Astrocyte of the spinal cord (primary cell): Measurements from ENCODE around the gene CITED2.
A peak's percentile ranks its signal among the peaks of the same experiment; 100 is the strongest.

Source experiments
- DNase-seq: peaks from one replicate; pipeline ENCODE4 v3.0.0; 2011; ENCODE audit warnings: low read depth, low spot score
- H3K4me3 ChIP-seq: 2 replicates; pipeline ENCODE4 v1.5.1; 2011; ENCODE audit warnings: low read depth, mild to moderate bottlenecking, low read length, moderate library complexity
- CTCF ChIP-seq: IDR thresholded peaks from 2 replicates; pipeline ENCODE4 v1.5.1; 2012; ENCODE audit warnings: low read depth, mild to moderate bottlenecking, low read length, inconsistent platforms
- in situ Hi-C: cut with HindIII; loops from 2 replicates; pipeline ENCODE4 v1.10.0; 2017; ENCODE audit warnings: low sequenced_read_pairs

CITED2 gene

GRCh38 chr6:139327038-139327437 is 47.4 kb downstream of the CITED2 start:
- in situ Hi-C loops, result no loop called here
- TF ChIP-seq CTCF, result no peak
- no peak for DNase-seq
- H3K4me3 ChIP-seq, result no peak overlapping the region

- in situ Hi-C loops, result no loop called here
- no peak for TF ChIP-seq CTCF
- DNase-seq, result no peak
- H3K4me3 ChIP-seq, result no peak overlapping the region
Observed at GRCh38 chr6:139325686-139326085, 48.8 kb downstream of the CITED2 start.

- no peak for TF ChIP-seq CTCF
- no peak for DNase-seq
- in situ Hi-C loops, result no loop called here
- no peak overlapping the region for H3K4me3 ChIP-seq
Observed at GRCh38 chr6:139325125-139325524, 49.3 kb downstream of the CITED2 start.

GRCh38 chr6:139324301-139324555 is 50.2 kb downstream of the CITED2 start:
- TF ChIP-seq CTCF, result no peak
- DNase-seq, result no peak
- H3K4me3 ChIP-seq, result no peak overlapping the region
- in situ Hi-C loops, result no loop called here

- in situ Hi-C loops, result no loop called here
- peak; percentile 71 for DNase-seq
- H3K4me3 ChIP-seq, result peak overlapping the region; percentile 2
- no peak for TF ChIP-seq CTCF
Observed at GRCh38 chr6:139323511-139324300, 50.7 kb downstream of the CITED2 start.
